HUES64 (cell line): ENCODE data around the gene ALKAL2.

Experiments used
- H3K27ac ChIP-seq: 2 replicates; pipeline ENCODE4 v1.7.0; 2013; ENCODE audit warnings: low read depth, low read length, inconsistent platforms
- H3K27me3 ChIP-seq: 2 replicates; pipeline ENCODE4 v1.6.1; 2013; ENCODE audit warnings: mild to moderate bottlenecking, low read length; ENCODE audit not compliant: insufficient read depth
- H3K36me3 ChIP-seq: 2 replicates; pipeline ENCODE4 v1.6.1; 2013; ENCODE audit warnings: mild to moderate bottlenecking, low read length; ENCODE audit not compliant: insufficient read depth
- H3K4me1 ChIP-seq: 2 replicates; pipeline ENCODE4 v1.6.1; 2013; ENCODE audit warnings: mild to moderate bottlenecking, low read length, moderate library complexity; ENCODE audit not compliant: insufficient read depth
- H3K4me3 ChIP-seq: 2 replicates; pipeline ENCODE4 v1.5.1; 2013; ENCODE audit warnings: mild to moderate bottlenecking, low read length, moderate library complexity
- H3K9ac ChIP-seq: 2 replicates; pipeline ENCODE4 v1.6.1; 2013; ENCODE audit warnings: mild to moderate bottlenecking, low read depth, low read length
- H3K9me3 ChIP-seq: 2 replicates; pipeline ENCODE4 v1.6.1; 2013; ENCODE audit warnings: low read depth, low read length; ENCODE audit not compliant: insufficient read depth
- WGBS: fragments of 150-250, 120-280 bp; methylation state at CpG from one replicate; pipeline ENCODE4 v1.1.7; 2013; ENCODE audit warnings: missing lambda C conversion rate; 5-methylcytosine and 5-hydroxymethylcytosine counted together

The ALKAL2 gene

DNA sequence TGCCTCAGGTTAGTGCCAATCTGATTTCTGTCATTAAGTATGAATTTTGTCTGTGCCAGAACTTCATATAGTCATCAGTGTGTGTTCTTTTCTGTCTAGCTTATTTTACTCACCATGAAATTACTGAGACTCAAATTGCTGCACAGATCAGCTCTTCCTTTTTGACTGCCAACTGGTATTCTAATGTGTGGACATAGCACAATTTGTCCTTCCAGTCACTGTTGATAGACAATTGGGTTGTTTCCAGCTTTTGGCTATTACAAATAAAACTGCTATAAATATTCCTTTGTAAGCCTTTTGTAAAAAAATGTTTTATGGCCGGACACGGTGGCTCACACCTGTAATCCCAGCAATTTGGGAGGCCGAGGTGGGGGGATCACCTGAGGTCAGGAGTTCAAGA, 31.8 kb downstream of the ALKAL2 start:
- Histone ChIP-seq H3K27me3 (no peaks in the 10 kb centered on the region), H3K4me1 (no peaks in the 10 kb centered on the region; the same call in 1 of the 2 replicates), H3K27ac (no peak overlapping the region), H3K9me3 (peaks cover 21% of the 10 kb centered on the region), H3K4me3 (no peak overlapping the region), H3K36me3 (peaks cover 21% of the 10 kb centered on the region; the same call in 1 of the 2 replicates), H3K9ac (no peak overlapping the region)
- whole genome bisulfite sequencing = 85% methylated on average over 3 of the region's 3 CpGs

DNA sequence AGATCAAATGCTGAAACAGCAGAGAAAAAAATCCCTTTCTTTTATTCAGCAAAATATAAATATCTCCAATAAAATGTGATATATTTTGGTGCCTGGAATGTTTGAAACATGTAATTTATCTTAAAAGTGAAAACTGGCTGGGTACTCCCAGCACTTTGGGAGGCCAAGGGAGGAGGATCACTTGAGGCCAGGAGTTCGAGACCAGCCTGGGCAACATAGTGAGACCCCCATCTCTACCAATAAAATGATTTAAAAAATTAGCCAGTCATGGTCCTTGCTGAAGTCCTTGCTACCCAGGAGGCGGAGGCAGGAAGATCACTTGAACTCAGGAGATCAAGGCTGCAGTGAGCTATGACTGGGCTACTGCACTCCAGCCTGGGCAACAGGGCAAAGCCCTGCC, 32.7 kb downstream of the ALKAL2 start:
- 97% methylated on average over 2 of the region's 2 CpGs for WGBS
- H3K9ac ChIP-seq = no peak overlapping the region
- no peaks in the 10 kb centered on the region; the same call in 1 of the 2 replicates for H3K4me1 ChIP-seq
- no peaks in the 10 kb centered on the region for H3K27me3 ChIP-seq
- H3K27ac ChIP-seq = no peak overlapping the region
- peaks cover 18% of the 10 kb centered on the region; the same call in 1 of the 2 replicates for H3K36me3 ChIP-seq
- H3K9me3 ChIP-seq = peaks cover 21% of the 10 kb centered on the region
- H3K4me3 ChIP-seq = no peak overlapping the region

DNA sequence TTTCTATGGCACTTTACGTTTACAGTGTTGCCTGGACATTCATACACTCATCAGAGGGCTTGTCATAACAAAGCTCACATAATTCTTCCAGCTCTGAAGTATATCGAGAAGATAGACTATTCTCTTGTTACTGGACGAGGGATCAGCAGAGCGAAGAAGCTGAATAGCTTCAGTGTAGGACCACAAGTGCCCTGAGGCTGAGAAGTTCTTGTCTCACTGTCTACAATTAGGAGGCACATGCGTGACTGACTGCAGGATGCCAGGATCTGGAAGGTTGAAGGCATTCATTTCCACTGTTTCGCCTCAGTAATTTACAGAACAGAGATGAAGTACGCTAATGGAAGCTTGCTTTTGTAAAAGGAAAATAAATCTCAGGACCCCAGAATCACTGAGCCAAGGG, 33.6 kb downstream of the ALKAL2 start:
- H3K4me1 ChIP-seq = no peaks in the 10 kb centered on the region; the same call in 1 of the 2 replicates
- no peaks in the 10 kb centered on the region for H3K27me3 ChIP-seq
- 95% methylated on average over 7 of the region's 7 CpGs for WGBS
- no peak overlapping the region for H3K9ac ChIP-seq
- no peak overlapping the region for H3K27ac ChIP-seq
- no peak overlapping the region for H3K4me3 ChIP-seq
- H3K36me3 ChIP-seq = peaks cover 15% of the 10 kb centered on the region; the same call in 1 of the 2 replicates
- H3K9me3 ChIP-seq = peaks cover 18% of the 10 kb centered on the region

GRCh38 chr2:253202-253638, 34.7 kb downstream of the ALKAL2 start:
- no peak overlapping the region for H3K27ac ChIP-seq
- 86% methylated on average over 8 of the region's 8 CpGs for WGBS
- no peaks in the 10 kb centered on the region; the same call in 1 of the 2 replicates for H3K4me1 ChIP-seq
- H3K9ac ChIP-seq = no peak overlapping the region
- H3K9me3 ChIP-seq = peaks cover 10% of the 10 kb centered on the region; the same call in 1 of the 2 replicates
- H3K36me3 ChIP-seq = 0 out of 2 replicates have a peak, but pooled peaks cover 14% of the 10 kb centered on the region
- no peak overlapping the region for H3K4me3 ChIP-seq
- H3K27me3 ChIP-seq = no peaks in the 10 kb centered on the region

DNA sequence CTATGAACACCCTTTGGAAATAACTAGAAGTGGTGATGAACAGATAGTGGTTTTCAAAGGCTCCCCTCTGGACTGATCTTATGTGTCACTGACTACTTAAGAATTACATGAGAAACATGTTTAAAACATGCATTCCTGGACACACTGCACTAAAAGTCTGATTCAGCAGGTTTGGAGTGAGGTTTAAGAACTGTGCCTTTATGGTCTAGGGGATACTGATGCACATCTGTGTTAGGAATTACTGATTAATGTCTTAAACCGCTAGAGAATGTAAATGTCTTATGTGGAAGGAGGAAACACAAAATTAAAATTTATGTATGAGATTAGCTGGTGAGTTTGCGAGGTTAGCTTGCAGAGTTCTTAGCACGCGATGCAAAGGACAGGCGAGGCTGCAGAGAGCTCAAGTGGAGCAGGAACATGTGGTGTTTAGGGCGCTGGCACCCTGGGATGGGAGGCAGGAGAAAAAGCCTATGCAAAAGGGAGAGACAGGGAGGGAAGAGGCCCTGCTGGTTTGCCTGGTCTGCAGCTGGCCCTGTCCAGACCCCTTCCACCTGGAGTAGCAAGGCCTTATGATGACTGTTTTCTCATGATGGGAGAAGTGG, 35.8 kb downstream of the ALKAL2 start:
- Histone ChIP-seq H3K9me3 (no peaks in the 10 kb centered on the region), H3K4me3 (no peak overlapping the region), H3K4me1 (no peaks in the 10 kb centered on the region; the same call in 1 of the 2 replicates), H3K9ac (no peak overlapping the region), H3K27me3 (no peaks in the 10 kb centered on the region), H3K36me3 (peaks cover 20% of the 10 kb centered on the region; the same call in 1 of the 2 replicates), H3K27ac (no peak overlapping the region)
- WGBS = 94% methylated on average over 6 of the region's 6 CpGs

- H3K4me3 ChIP-seq = no peak overlapping the region
- H3K4me1 ChIP-seq = no peaks in the 10 kb centered on the region; the same call in 1 of the 2 replicates
- 95% methylated on average over 15 of the region's 15 CpGs for WGBS
- peaks cover 34% of the 10 kb centered on the region; the same call in 1 of the 2 replicates for H3K36me3 ChIP-seq
- no peaks in the 10 kb centered on the region for H3K9me3 ChIP-seq
- H3K9ac ChIP-seq = no peak overlapping the region
- no peaks in the 10 kb centered on the region for H3K27me3 ChIP-seq
- no peak overlapping the region for H3K27ac ChIP-seq
These were observed 38.3 kb downstream of the ALKAL2 start for GRCh38 chr2:249538-250042.

DNA sequence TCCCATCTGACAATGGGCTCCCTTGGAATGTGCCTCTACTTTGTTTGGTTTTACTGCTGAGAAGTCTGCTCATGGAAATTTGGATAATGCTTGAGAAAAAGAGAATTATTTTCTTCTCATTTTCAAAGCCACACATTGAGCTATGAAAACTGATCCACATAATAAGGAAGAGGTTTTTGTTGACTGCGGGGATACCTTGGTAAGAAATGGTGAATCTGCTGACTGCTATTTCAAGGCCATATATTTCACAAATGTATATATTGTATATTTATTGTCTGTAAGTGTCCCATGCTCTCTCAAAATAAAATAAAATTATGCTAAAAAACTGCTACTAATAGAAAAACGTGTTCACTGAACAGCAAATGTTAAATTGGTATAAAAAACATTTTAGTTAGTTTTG, 39.2 kb downstream of the ALKAL2 start:
- no CpG with 5 or more reads among the region's 2 CpGs for WGBS

GRCh38 chr2:246489-247144, 41.3 kb downstream of the ALKAL2 start:
- no peak overlapping the region for H3K4me3 ChIP-seq
- peaks cover 46% of the 10 kb centered on the region for H3K36me3 ChIP-seq
- H3K27me3 ChIP-seq = no peaks in the 10 kb centered on the region
- H3K9me3 ChIP-seq = no peaks in the 10 kb centered on the region
- no peak overlapping the region for H3K9ac ChIP-seq
- no peaks in the 10 kb centered on the region for H3K4me1 ChIP-seq
- no peak overlapping the region for H3K27ac ChIP-seq
- 84% methylated on average over 5 of the region's 6 CpGs for WGBS

More for the DNA sequence above, 39.2 kb downstream of the ALKAL2 start:
- Histone ChIP-seq H3K4me1 (no peaks in the 10 kb centered on the region; the same call in 1 of the 2 replicates), H3K27ac (no peak overlapping the region), H3K9ac (no peak overlapping the region), H3K36me3 (peaks cover 39% of the 10 kb centered on the region), H3K4me3 (no peak overlapping the region), H3K27me3 (no peaks in the 10 kb centered on the region), H3K9me3 (no peaks in the 10 kb centered on the region)

GRCh38 chr2:244547-244946, 43.3 kb downstream of the ALKAL2 start:
- Histone ChIP-seq H3K9me3 (no peaks in the 10 kb centered on the region), H3K36me3 (peaks cover 46% of the 10 kb centered on the region), H3K4me3 (no peak overlapping the region), H3K27me3 (no peaks in the 10 kb centered on the region), H3K9ac (no peak overlapping the region), H3K4me1 (no peaks in the 10 kb centered on the region), H3K27ac (no peak overlapping the region)
- WGBS = 94% methylated on average over 7 of the region's 7 CpGs

- Histone ChIP-seq H3K36me3 (peaks cover 15% of the 10 kb centered on the region), H3K27me3 (no peaks in the 10 kb centered on the region)
- WGBS = 93% methylated on average over 5 of the region's 5 CpGs
These were observed 49.0 kb downstream of the ALKAL2 start for GRCh38 chr2:238869-239268.

GRCh38 chr2:238431-238830, 49.5 kb downstream of the ALKAL2 start:
- peaks cover 10% of the 10 kb centered on the region for H3K36me3 ChIP-seq

More at GRCh38 chr2:238869-239268, 49.0 kb downstream of the ALKAL2 start:
- no peak overlapping the region for H3K9ac ChIP-seq
- peaks cover 9% of the 10 kb centered on the region; the same call in 1 of the 2 replicates for H3K4me1 ChIP-seq
- no peak overlapping the region for H3K4me3 ChIP-seq
- H3K9me3 ChIP-seq = no peaks in the 10 kb centered on the region
- H3K27ac ChIP-seq = no peak overlapping the region

More at GRCh38 chr2:238431-238830, 49.5 kb downstream of the ALKAL2 start:
- H3K27ac ChIP-seq = no peak overlapping the region
- peaks cover 13% of the 10 kb centered on the region; the same call in 1 of the 2 replicates for H3K4me1 ChIP-seq
- H3K27me3 ChIP-seq = no peaks in the 10 kb centered on the region
- no peak overlapping the region for H3K4me3 ChIP-seq
- no peaks in the 10 kb centered on the region for H3K9me3 ChIP-seq
- 84% methylated on average over 3 of the region's 3 CpGs for WGBS
- no peak overlapping the region for H3K9ac ChIP-seq
